Measurements from ENCODE around the gene AKAP8L. TPM values are rescaled to one million over a fixed set of nuclear protein-coding genes. Genes with fewer than 3 reads are reported as not detected.
"Not testable (repeated sequence)": the region's sequence is repeated elsewhere in the genome, so short reads cannot be mapped to it uniquely, and the experiment has no call there.

AKAP8L gene
- total RNA-seq, 1 donor from 2014 or later, result 82.5 TPM

DNA sequence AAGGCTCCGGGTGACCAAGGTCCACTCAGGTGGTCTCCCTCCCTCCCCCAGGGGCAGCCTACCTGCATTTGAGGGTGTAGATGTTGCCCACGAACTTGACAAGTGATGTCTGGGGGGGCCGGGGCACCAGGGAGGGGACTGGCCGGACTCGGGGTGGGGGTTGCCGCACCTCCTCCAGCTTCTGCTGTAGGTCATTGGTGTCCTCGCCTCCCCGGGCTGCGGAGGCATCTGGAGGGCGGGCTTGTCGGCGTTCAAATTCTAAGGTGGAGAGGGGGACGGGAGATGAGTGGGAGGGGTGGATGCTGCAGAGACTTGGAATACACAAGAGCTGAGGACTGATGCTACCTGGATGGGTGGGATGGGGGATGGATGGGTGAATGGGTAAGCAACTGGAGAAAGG lies 5.3 kb upstream of the AKAP8L start:
- no peak for ATAC-seq
- no peak for DNase-seq
- intact Hi-C loops (cut with micrococcal nuclease), result no loop called here

DNA sequence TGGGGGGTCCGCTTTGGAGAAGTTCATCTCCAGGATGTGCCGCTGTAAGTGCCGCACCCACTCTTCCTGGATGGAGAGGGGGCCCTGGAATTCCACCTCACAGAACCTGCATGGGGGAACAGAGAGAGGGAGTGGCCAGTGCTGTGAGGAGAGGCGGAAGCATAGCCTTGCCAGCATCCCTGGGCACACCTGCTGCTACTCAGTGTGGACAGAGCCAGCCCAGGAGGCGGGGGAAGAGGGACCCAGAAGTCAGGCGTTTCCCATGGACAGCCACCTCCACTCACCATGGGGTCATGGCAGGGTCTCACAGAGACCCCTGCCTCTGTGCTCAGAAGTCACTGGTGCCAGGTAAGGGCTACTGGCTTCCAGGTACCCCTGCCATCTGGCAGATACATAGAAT lies 4.3 kb upstream of the AKAP8L start:
- intact Hi-C loops (cut with micrococcal nuclease), result no loop called here
- ATAC-seq, result no peak
- DNase-seq, result no peak

GRCh38 chr19:15422296-15423075 lies 3.7 kb upstream of the AKAP8L start:
- no peak for DNase-seq
- intact Hi-C loops (cut with micrococcal nuclease), result no loop called here

DNA sequence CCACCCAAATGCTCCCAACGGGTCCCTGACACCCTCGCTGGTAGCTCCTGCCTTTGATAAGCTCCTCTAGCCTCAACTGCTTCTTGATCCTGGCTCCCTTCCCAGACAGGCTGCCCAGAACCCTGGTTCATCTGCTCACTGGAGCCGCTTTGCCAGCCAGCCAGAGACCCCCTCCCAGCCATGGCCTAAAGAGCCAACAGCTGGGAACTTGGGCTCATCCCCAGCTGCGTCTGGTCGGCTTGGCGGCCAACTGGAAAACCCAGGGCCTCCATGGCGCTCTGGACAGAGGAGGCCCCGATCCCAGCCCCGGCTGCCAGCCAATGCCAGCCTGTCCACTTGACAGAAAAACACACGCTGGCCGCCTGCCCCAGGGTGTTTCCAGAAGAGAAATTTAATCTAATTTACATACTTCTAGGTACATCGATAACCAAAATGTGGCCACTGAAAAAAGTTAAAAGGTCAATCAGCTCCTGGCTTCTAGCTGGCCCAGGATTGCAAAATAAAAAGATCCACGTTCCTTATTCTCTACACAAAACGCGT lies 3.0 kb upstream of the AKAP8L start:
- peak; percentile 38 for ATAC-seq
- DNase-seq, result peak; percentile 85
- intact Hi-C loops (cut with micrococcal nuclease), result no loop called here

More at GRCh38 chr19:15422296-15423075, 3.7 kb upstream of the AKAP8L start:
- ATAC-seq, result no peak

- no peak for ATAC-seq
- no peak for DNase-seq
- intact Hi-C loops (cut with micrococcal nuclease), result no loop called here
These were observed 2.4 kb upstream of the AKAP8L start for GRCh38 chr19:15421136-15421695.

DNA sequence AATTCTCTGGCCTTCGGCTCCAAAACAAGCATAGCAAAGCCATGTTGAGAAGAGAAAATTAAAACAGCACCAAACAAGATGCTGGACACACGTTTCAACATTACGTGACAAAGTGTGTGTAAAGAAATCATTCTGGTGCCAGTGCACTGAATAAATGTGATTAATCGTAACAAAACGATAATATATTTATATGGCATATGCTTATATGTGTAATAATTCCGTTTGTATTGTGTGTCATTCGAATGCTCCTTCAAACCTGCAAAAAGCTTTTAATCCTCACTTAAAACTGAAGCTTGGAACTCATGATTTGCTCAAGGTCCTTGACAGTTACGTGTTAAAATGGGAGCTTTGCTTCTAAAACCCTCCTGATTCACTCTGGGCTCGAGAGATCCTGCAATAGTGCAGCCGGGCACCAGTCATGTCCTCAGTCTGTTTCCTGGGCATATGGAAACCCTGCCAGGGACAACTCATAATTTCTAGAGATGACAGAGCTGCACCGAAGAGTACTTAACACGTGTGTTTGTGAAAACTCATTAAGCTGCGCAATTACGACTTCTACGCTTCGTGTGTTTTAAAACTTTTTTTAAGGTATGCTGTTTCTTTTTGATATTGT lies 731 bp upstream of the AKAP8L start:
- ATAC-seq (no peak), DNase-seq (no peak)
- intact Hi-C loops (cut with micrococcal nuclease), result no loop called here

- DNase-seq (no peak), ATAC-seq (no peak)
- intact Hi-C loops (cut with micrococcal nuclease), result no loop called here
These were observed 583 bp downstream of the AKAP8L start for GRCh38 chr19:15418231-15418578.

DNA sequence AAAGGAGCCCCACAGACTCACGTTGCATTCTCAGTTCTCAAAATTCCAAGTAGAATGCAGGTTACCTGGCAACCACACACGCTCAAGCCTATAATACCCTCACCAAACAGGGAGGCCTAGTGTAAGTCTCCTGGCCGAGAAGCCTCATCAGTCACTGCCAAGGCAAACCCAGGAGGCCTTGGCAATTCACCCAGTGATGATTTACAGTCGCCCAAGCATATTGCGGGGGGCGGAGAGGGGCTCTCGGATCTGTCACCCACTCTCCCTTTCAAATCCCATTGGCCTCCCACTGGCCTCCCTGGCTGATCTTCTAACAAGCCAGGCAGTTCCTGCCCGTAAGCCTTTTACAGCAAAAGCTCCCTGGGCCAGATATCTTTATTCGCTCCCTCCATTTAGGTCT lies 1.1 kb downstream of the AKAP8L start:
- intact Hi-C loops (cut with micrococcal nuclease), result no loop called here
- DNase-seq (no peak), ATAC-seq (no peak)

DNA sequence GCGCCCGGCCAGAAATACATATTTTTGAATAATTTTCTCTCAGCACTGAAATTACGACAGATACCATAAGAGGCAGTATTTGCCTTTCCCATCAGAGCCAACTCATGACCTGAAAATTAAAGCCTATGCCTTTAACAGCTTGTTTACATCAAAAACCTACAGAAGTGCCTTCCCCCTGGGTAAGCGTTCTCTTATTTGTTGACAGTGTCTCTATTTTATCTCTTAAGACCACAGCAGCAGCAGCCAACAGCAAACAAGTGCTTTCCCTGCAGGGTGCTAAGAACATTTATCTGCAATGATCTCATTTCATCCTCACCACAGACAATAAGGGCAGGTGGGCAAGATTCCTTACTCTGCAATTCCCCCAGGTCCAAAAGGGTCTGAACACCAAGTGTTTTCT lies 6.0 kb downstream of the AKAP8L start:
- intact Hi-C loops (cut with micrococcal nuclease), result no loop called here
- DNase-seq (no peak), ATAC-seq (no peak)

DNA sequence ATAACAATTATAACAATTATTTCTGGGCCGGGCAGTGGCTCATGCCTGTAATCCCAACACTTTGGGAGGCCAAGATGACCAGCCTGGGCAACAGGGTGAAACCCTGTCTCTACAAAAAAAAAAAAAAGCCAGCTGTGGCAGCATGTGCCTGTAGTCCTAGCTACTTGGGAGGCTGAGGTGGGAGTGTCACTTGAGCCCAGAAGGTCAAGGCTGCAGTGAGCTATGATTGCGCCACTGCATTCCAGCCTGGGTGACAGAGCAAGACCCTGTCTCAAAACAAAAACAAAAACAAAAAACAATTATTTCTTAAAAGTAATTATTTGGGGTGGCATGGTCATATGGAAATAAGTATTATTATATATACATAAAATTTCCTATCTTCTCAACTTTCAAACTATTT lies 7.4 kb downstream of the AKAP8L start:
- intact Hi-C loops (cut with micrococcal nuclease); DNase-seq; ATAC-seq: not testable (repeated sequence)

DNA sequence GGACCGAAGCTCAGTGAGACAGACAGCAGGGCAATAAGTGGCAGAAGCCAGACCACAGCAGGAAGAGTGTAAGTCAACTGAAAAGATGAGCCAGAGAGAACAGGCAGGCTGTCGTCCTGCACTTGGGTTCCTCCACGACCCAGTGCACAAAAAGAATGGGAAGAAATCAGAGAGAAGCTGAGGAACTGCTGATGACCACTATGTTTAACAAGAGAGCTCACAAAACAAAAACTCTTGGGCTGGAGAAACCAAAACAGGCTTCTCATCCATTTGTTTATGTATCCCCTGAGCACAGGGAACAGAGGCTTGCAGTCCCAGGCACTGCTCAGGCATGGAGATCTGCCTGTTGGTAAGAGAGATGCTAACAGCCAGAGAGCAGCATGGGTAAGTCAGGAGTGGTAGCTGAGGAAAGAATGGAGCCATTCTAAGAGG lies 14.0 kb downstream of the AKAP8L start:
- no peak for ATAC-seq
- no peak for DNase-seq
- intact Hi-C loops (cut with micrococcal nuclease), result no loop called here

GRCh38 chr19:15404097-15404779 lies 14.6 kb downstream of the AKAP8L start:
- peak; percentile 73 for ATAC-seq
- peak; percentile 51 for DNase-seq
- intact Hi-C loops (cut with micrococcal nuclease), result no loop called here

GRCh38 chr19:15403151-15403531 lies 15.6 kb downstream of the AKAP8L start:
- ATAC-seq (no peak), DNase-seq (no peak)
- intact Hi-C loops (cut with micrococcal nuclease), result no loop called here

DNA sequence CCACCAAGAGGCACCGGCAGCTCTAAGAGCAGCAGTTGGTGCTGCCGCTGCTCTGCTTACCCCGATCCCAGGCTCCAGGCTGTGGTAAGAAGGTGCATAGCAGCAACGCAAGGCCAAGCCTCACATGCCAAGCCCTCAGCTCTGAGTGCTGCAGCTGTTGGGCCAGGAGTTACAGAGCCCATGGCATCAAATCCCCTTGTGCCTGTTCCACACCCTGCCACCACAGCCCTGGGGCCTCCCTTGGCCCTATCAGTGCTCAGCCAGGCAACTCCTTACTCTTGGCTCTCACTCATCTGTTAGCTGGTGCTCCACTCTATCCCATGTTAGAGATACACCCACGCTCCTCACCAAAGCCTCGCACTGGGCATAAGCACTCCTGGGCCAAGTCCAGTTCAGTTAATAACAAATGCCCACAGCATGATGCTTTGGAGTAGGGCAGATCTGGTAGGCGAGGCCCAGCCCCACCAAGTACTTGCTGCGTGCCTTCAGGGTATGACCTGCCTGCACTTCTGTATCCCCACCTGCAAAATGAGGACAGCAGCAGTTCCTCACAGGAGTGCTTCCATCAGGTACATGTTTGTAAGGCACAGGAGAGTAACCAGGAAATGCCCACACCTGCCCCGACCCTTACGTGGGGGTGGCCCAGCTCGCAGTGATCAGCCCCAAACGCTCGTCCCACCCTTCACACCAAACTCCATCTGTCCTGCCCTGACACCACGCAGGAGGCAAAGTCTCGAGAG lies 16.2 kb downstream of the AKAP8L start:
- peak; percentile 65 for DNase-seq
- intact Hi-C loops (cut with micrococcal nuclease), result no loop called here
- peak; percentile 84 for ATAC-seq

DNA sequence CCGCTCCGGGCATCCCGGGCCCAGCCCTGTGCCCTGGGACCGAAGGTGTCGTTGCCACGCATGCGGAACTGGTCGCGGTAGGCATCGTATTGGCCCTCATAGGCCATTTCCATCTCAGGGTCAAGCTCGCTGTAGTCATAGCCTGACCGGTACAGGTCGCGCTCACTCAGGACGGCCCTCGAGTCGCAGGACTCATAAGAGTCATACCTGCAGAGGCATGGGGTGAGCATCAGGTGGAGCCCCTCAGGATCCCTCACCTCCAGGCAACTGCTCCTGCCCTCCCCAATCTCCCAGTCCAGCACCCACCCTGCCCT lies 17.4 kb downstream of the AKAP8L start:
- ATAC-seq (no peak), DNase-seq (no peak)
- intact Hi-C loops (cut with micrococcal nuclease), result no loop called here

DNA sequence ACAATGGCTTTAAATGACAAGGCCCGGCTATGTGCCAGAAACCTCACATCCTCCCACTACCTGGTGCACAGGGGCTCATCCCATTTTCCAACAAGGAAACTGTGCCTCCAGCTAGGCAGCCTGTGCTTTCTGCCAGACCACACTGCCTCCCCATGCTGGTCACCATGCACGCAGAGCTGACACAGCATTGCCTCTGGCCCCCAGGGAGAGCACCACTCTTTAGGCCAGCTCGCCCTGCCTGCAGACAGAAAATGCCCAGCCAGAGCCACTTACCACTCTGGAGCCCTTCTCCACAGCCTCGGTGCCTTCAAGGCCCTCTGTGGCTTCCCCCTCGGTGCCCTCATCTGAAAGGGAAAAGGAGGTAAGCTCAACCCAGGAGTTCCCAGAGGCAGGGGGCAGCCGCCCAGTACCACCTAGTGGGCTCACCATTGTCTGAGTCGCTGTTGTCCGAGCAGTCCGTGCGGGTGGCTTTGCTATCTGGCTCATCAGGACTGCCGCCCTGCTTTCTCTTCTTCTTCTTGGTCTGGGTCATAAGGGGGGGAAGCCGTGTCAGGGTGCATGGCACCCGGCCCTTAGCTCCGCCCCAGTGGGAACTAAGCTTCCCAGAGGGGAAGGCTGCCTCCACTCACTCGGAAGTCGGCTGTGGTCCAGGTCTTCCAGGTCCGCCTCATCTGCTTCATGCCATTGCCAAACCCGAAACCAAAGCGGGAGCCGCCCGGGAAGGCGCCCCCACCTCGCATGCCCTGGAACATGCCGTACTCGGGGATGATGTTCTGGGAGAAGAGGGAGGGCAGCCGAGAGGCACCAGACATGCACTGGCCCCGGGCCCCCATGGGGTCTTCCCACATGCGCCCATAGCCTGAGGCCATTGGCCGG lies 18.0 kb downstream of the AKAP8L start:
- intact Hi-C loops (cut with micrococcal nuclease), result no loop called here
- no peak for ATAC-seq
- DNase-seq, result no peak

- DNase-seq (no peak), ATAC-seq (no peak)
- intact Hi-C loops (cut with micrococcal nuclease), result no loop called here
These were observed 19.2 kb downstream of the AKAP8L start for GRCh38 chr19:15399635-15400034.

GRCh38 chr19:15399234-15399515 lies 19.6 kb downstream of the AKAP8L start:
- intact Hi-C loops (cut with micrococcal nuclease), result no loop called here
- ATAC-seq (no peak), DNase-seq (no peak)
